GM19395 (cell line): ENCODE data around the gene PBX4.

Experiments
- ATAC-seq: cut with Tn5 transposase; IDR thresholded peaks from one replicate; pipeline ENCODE4 v1.9.1; 2021; ENCODE audit warnings: mild to moderate bottlenecking, moderate library complexity; ENCODE audit not compliant: unreplicated experiment

The PBX4 gene

DNA sequence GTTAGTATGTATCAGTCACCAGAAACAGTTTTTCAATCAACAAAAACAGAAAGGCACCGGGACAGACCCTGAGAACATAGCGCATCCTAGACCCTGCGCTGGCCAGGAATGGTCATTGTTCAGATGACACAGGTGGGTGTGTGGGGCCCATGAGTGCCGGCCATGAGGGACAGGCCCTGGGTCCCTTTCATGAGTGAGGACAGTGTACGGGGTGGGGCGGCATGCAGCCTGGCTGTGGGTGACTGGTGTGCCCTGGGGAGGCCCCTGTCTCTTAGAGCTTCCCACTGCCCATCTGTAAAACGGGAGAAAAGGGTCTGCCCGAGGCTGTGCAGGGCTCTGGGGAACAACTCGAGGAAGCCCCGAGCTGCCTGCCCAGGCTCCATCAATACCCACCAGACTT, 25.8 kb downstream of the PBX4 start:
- no peak for ATAC-seq

DNA sequence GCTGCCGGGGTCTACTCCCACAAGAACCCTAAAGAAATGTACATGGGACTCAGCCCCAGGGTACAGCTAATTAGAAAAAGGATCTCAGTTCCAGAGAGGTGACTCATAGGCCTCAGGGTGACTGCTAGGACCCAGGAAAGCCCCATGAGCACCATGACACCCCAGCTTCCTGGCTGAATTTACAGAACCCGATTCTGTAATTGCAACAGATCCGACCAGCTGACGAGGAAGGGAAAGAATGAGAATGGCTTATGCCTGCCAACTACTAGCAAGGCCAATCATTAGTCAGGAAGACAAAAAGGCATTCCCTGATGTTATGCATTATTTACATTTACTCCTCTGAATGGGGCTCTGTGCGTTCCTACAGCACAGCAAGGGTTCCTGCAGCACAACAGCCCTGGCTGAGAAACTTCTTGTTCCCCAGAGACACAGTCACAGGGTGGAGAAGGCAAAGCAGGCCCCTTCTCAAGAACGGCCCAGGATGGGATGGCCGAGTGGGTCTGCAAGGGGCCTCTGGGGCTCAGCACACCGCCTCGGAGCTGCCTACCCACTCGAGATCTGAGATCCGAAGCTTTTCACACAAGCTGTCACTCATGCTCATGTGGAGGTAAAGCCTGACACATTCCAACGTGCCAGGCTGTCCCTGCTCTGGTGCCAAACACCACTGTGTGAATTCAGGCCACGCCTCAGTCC, 27.2 kb downstream of the PBX4 start:
- ATAC-seq: no peak

- no peak for ATAC-seq
These were observed 29.9 kb downstream of the PBX4 start for GRCh38 chr19:19588546-19588945.

GRCh38 chr19:19587771-19588170, 30.7 kb downstream of the PBX4 start:
- no peak for ATAC-seq

DNA sequence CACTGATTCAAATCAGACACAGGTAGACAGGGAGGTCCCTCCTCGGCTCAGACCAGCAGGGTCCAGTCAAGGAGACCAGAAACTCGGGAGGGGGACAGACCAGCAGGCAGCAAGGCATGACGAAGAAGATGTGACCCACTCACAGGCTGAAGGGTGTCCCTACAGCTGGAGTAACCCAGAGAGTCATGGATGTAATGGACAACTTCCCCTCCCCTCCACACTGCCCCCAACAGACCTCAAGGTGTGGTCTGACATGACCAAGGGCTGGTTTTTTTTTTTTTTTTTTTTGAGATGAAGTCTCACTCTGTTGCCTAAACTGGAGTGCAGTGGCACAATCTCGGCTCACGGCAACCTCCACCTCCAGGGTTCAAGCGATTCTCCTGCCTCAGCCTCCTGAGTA, 34.1 kb downstream of the PBX4 start:
- ATAC-seq: no peak

DNA sequence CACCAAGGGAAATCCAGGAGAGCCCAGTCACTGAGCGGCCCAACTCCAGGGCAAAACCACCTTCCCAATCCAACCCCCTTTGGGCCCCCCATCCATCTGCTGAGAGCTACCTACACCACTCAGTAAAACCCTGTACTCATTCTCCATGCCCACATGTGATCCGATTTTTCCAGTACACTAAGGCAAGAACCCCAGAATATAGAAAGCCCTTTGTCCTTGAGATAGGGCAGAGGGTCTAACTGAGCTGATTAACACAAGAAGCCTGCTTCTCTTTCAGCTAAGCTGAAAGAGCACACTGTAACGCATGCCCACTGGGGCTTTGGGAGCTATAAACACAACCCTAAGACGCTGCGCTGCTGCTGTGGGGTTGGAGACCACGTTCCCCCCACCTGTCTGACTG, 36.0 kb downstream of the PBX4 start:
- no peak for ATAC-seq

- ATAC-seq: no peak
These were observed 37.1 kb downstream of the PBX4 start for GRCh38 chr19:19581391-19581790.

GRCh38 chr19:19580418-19580817, 38.1 kb downstream of the PBX4 start:
- no peak for ATAC-seq

- ATAC-seq: no peak
These were observed 38.7 kb downstream of the PBX4 start for GRCh38 chr19:19579533-19580361.

- no peak for ATAC-seq
These were observed 40.2 kb downstream of the PBX4 start for GRCh38 chr19:19578252-19578651.

GRCh38 chr19:19575411-19575810, 43.1 kb downstream of the PBX4 start:
- ATAC-seq: no peak

DNA sequence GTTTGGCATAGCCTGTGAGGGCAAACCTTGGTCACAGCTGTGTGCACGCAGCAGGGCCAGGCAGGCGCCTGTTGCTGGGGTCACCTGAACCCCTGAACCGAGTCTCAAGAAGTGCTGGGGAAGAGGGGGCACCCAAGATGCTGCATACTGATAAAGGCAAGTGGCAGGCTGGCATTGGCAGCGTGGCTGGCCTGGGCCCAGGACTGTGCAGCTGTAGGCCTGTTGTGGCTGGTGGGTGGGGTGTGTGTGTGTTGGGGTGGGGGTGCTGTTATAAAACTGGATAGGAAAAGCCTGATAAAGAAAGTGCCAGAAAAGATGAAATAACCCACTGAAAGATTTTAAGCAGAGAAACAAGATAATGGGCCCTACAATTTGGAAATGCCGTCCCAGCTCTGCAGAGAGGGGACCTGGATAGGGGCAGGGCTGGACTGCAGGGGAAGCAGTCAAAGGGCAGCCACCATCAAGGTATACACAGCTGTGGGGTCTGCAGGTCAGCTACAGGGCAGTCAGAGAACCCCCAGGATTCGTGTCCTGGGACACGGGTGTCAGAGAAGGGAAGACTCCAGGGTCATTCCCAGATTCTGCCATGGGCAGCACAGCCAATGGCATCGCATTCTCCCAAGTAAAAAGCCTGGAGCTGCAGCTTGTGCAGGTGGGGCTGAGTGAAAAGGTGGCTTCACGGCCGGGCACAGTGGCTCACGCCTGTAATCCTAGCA, 47.3 kb downstream of the PBX4 start:
- ATAC-seq: no peak

DNA sequence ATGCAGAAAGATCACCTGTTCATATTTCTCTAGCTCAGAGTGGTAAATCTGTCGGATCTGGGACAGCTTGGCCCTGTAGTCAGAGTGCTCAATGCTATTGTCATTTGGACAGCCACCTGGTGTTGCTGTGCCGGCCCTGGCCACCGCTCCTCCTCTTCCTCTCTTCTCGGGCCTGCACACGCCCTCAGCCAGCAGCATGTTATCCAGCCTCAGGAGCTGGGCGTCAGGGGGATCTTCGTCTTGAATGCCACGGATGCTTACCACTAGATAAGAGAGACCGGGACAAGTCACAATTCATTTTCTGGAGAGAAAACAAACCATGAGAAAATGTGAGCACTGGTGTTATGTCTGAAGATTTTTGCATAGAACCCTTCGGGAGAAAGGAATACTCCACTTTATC, 47.9 kb downstream of the PBX4 start:
- ATAC-seq: no peak

GRCh38 chr19:19568802-19569756, 49.4 kb downstream of the PBX4 start:
- ATAC-seq: no peak

- ATAC-seq: no peak
These were observed 51.1 kb downstream of the PBX4 start for GRCh38 chr19:19567391-19567790.

- no peak for ATAC-seq
These were observed 52.2 kb downstream of the PBX4 start for GRCh38 chr19:19566306-19566705.

DNA sequence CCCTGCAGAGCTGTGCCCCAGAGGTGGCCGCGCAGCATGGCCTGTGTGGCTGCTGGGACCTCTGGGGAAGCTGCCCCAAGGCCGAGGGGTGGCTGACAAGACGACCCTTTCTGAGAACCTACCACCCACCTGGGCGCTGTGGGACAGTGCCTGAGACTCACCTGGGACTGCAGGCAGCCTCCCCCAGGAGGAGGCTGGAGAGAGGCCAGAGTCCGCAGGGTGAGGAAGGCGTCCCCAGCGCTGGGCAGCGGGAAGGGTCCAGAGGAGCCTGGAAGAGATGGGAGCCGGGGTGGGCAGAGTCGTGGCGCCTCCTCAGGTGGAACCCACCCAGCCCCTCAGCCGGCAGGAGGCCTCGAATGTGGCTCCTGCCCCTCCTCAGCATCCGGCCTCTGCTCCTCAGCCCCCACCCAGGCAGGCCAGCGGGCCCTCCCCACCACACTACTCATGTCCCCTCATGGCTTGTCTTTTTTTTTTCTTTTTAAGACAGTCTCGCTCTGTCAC, 55.1 kb downstream of the PBX4 start:
- ATAC-seq: no peak

DNA sequence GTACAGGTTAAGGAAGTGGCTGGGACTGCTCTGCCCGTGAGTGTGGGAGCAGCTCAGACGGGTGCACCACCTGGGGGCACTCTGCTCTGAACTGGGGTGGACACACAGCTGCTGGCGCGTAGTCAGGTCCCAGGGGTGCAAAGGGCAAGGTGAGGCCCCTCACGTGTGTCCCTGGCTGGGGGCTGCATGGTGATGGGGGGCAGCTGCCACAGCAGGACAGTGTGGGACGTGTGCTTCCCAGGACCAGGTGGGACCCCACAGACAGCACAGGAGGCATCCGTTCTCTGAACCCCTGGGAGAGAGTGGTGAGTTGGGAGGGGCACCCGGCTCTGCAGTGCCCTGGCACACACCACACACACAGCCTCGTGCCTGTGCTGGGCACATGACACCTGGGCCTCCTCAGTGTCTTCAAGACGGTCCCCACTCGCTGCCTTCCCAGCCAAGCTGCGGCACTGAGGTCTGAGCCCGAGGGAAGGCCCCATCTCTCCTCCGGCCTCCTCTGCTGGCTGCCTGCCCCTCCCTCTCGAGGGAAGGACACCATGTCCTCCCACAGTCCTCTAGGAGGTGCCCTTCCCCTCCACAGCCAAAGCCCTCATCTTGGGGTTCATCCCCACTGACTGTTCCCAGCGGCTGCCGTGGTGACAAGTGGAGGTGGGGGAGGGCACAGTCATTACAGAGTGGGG, 55.7 kb downstream of the PBX4 start:
- ATAC-seq: no peak

DNA sequence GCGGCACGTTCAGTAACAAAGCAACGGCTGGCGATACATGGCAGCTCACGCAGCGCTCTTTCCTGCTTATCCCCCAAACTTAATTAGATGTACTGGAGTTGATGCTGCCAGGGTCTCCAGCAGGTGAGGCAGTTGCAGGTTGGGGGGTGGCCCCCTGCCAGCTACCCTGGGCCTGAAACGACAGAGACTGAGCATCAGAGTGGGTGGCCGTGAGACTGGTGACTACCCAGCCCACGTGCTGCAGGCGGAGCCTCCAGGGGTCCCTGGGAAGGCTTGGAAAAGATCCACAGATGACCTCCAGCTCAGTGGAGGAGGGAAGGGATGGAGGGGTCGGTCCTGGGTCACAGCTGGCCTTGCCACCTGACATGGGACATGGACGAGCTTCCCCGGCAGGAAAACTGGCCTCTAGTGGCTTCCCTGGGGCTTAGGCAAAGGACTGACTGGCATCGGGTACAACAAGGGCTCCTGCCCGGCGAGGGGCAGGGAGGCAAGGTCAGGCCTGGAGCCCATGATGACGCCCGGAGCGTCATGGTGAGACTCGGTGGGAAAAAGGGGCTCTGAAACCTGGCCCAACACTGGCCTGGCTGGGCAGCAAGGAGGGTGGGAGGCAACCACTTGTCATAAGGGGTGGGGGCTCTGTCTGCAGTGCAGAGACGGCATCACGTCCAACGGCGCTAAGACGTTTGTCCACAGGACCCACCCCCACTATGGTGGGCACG, 56.4 kb downstream of the PBX4 start:
- ATAC-seq: no peak
